NCI-H82 (cell line): Measurements from ENCODE around the gene MBOAT1.
"Not testable (repeated sequence)": the region's sequence is repeated elsewhere in the genome, so short reads cannot be mapped to it uniquely, and the experiment has no call there.

Experiments
- DNase-seq: peaks from one replicate; lab custom pipeline; 2025; lab: John Stamatoyannopoulos, UW

Gene MBOAT1, protein sequence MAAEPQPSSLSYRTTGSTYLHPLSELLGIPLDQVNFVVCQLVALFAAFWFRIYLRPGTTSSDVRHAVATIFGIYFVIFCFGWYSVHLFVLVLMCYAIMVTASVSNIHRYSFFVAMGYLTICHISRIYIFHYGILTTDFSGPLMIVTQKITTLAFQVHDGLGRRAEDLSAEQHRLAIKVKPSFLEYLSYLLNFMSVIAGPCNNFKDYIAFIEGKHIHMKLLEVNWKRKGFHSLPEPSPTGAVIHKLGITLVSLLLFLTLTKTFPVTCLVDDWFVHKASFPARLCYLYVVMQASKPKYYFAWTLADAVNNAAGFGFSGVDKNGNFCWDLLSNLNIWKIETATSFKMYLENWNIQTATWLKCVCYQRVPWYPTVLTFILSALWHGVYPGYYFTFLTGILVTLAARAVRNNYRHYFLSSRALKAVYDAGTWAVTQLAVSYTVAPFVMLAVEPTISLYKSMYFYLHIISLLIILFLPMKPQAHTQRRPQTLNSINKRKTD

GRCh38 chr6:20212392-20213111 is at the start of gene MBOAT1:
Gene MBOAT1 (minus strand): TSS chr6:20212469. CDS start chr6:20212234, 235 bp downstream.
- DNase-seq: peak; percentile 89

GRCh38 chr6:20261685-20262084 is 49.4 kb upstream of the MBOAT1 start:
- no peak for DNase-seq

DNA sequence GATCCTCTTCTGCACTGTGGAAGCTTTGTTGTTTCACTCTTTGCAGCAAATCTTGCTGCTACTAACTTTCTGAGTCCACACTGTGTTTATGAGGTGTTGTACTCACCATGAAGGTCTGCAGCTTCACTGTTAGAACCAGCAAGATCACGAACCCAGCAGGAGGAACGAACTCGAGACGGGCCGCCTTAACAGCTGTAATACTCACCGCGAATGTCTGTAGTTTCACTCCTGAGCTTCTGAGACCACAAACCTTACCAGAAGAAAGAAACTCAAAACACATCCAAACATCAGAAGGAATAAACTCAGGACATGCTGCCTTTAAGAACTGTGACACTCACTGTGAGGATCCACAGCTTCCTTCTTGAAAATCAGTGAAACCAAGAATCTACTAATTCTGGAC is 48.1 kb upstream of the MBOAT1 start:
- no peak for DNase-seq

DNA sequence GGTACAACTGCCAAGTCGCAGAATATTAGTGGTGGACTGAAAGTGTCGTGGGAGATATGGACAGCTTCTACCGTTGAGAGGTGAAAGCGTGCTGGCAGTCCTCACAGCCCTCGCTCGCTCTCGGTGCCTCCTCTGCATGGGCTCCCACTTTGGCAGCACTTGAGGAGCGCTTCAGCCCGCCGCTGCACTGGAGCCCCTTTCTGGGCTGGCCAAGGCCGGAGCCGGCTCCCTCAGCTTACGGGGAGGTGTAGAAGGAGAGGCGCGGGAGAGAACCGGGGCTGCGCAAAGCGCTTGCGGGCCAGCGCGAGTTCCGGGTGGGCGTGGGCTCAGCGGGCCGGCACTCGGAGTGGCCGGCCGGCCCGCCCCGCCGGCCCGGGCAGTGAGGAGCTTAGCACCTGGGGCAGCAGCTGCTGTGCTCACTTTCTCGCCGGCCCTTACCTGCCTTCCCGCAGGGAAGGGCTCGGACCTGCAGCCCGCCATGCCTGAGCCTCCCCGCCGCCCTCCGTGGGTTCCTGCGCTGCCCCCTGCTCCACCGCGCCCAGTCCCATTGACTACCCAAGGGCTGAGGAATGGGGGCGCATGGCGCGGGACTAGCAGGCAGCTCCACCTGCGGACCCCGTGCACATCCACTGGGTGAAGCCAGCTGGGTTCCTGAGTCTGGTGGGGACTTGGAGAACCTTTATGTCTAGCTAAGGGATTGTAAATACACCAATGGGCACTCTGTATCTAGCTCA is 47.2 kb upstream of the MBOAT1 start:
- no peak for DNase-seq

- no peak for DNase-seq
Observed at GRCh38 chr6:20255428-20255827, 43.2 kb upstream of the MBOAT1 start.

DNA sequence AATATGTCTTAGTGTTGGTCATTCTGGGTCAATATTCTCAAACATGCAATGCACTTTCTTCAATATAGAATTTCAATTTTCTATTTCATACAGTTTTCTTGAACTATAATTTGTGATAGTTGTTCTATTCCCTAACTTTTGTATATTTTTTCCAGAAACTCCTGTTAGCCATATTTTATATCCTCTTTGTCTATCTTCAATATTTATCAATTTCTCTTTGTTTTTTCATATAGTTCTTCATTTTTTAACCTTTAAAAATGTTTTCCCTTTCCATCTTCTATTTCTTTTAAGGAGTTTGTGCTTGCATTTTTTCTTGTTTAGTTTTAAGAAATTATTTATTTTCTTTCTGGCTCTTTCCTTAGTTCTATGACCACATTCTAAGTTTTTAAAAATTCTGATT is 42.0 kb upstream of the MBOAT1 start:
- DNase-seq: no peak

DNA sequence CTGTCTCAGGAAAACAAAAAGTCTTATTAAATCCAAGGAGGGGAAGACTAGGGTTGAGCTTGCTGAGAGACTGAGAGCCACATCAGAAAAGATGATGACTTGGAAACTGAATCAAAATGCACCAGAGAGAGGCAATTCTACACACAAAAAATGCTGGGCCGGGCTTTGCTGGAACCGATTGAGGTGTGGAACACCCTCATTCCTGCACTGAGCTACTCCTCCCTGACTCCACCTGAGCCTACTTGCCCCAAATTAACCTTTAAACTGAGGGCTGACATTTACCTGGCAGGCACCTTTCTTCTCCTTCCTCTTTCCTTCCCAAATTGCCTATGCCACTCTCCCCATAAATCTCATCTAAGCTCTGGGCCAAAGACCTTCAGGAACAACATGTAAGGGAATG is 40.8 kb upstream of the MBOAT1 start:
- no peak for DNase-seq

DNA sequence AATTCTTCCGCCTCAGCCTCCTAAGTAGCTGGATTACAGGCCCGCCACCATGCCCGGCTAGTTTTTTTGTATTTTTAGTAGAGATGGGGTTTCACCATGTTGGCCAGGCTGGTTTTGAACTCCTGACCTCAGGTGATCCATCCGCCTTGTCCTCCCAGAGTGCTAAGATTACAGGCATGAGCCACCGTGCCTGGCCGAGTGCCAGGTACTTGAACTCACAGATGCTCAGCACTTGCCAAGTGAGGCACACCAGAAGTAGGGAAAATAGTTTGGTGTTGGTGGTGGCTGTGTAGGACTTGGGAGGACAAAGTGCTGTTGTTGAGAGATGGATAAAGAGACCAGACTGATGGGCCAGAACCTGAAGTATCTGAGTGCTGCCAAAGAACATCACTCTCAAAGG is 40.0 kb upstream of the MBOAT1 start:
- no peak for DNase-seq

DNA sequence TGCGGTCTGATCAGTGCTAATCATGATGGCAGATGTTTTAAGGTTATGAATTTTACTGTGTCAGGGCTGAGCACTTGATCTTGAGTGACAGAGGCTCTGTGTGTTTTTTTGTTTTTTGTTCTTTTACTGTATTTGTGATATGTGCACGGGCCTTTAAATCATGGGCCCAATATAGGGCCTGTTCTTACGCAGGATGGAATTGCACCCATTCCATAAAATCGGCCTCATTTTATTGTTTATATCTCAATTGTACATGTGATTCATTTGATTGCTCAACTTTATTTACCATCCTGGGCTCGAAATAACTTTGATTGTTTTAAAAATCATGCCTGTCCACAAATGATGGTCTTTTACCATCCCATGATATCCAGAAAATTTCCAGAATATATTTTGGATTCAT is 39.3 kb upstream of the MBOAT1 start:
- DNase-seq: no peak

DNA sequence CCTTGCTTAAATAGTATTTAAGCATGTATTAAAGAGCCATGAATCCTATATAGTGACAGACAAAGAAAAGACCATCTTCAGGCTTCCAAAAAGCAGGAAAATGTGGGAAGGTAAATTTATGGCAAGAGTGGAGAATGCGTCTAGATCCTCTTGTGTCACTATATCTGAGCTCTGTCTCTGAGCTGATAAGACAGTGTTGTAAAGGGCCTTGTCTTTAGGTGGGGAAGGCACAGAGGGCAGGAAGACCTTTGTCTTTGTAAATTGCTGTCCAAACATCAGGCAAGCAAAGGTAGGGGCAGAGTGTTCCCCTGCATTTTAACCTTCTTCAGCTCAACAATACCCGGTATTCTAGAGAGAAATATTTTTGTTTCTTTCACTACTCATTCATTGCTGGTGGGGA is 33.9 kb upstream of the MBOAT1 start:
- DNase-seq: no peak

DNA sequence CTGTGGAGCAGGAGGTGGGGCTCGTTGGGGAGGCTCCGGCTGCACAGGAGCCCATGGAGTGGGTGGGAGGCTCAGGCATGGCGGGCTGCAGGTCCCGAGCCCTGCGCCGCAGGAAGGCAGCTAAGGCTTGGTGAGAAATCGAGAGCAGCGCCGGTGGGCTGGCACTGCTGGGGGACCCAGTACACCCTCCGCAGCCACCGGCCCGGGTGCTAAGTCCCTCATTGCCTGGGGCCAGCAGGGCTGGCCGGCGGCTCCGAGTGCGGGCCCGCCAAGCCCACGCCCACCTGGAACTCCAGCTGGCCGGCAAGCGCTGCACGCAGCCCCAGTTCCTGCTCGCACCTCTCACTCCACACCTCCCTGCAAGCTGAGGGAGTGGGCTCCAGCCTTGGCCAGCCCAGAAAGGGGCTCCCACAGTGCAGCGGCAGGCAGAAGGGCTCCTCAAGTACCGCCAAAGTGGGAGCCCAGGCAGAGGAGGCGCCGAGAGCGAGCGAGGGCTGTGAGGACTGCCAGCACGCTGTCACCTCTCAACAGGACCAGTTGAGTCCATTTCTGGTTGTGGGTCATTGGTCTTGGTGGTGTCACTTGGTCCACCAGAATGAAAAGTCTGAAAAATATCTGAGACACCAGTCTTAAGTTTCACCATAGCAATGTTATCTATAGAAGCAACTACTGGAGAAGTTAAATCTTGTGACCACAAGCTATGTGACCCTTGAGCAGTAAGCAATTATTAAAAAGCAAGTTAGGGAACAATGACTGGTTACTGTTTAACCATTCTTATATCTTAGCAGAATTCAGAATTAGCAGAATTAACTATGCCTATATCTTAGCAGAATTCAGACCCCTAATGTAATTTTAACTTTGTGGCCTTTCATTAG is 32.8 kb upstream of the MBOAT1 start:
- DNase-seq: not testable (repeated sequence)

DNA sequence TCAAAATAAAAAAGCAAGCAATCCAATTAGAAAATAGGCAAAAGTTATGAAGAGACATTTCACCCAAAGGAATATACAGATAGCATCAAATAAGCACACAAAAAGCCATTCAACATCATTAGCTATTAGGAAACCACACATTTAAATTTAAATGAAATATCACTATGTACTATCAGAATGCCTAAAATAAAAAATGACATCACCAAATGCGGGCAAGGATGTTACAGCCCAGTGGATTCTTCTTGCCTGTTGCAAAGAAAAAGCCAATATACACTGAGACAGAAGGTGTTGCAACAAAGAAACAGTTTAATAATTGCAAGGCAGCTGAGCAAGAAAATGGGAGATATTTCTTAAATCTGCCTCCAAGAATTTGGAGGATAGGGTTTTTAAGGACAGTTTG is 31.0 kb upstream of the MBOAT1 start:
- DNase-seq: no peak

DNA sequence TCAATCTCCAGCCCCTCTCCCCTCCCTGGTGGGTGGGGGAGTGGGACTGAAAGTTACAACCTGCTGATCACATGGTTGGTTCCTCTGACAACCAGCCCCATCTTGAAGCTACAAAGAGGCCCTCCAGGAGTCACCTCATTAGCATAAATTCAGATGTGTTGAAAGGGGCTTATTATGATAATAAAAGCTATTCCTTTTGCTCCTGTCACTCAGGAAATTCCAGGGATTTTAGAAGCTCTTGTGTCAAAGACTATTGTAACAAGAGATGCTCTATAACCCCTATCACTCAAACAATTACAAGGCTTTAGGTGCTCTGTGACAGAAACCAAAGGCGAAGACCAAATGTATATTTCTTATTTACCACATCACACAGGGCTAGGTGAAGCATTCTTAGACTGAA is 30.1 kb upstream of the MBOAT1 start:
- DNase-seq: no peak

GRCh38 chr6:20241102-20241501 is 28.8 kb upstream of the MBOAT1 start:
- DNase-seq: no peak

- no peak for DNase-seq
Observed at GRCh38 chr6:20238688-20239587, 26.7 kb upstream of the MBOAT1 start.

GRCh38 chr6:20237677-20238460 is 25.6 kb upstream of the MBOAT1 start:
- no peak for DNase-seq

DNA sequence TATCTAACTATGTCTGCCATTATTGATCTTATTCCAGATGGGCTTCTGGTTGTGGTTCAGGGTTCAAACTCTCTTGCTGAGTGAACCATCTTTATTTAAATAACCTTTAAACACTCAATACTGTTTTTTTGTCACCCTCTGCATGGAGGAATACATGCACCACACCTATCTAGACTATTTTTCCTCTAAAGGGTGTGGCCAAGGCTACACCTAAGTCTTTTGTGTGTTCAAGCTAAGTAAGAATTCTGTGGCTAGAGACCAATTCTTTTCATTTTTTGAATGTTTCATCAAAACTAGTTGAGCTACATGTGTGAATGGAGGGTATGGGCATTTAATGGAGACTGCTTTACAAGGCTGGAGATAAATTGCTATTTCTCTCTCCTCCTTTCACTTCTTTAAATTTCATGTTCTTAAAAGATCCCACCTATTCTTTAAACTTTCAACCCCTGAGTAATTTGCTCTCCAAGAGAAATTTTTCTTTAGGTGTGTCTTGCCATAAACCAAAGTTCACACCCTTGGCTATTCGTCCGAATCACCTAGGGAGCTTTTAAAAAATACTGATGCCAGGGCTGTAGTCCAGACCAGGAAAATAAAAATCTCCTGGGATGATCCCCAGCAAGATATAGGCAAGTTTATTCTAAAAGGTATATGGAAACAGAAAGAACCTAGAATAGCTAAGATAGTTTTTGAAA is 24.8 kb upstream of the MBOAT1 start:
- DNase-seq: no peak

GRCh38 chr6:20236344-20236743 is 24.1 kb upstream of the MBOAT1 start:
- DNase-seq: no peak

GRCh38 chr6:20235041-20235440 is 22.8 kb upstream of the MBOAT1 start:
- no peak for DNase-seq
